B cell (primary cell): Measurements from ENCODE around the gene FARSB.
"Not testable (repeated sequence)": the region's sequence is repeated elsewhere in the genome, so short reads cannot be mapped to it uniquely, and the experiment has no call there.

Experiments used
- CTCF ChIP-seq: fragments of 200-600 bp; IDR thresholded peaks from one replicate; pipeline ENCODE4 v1.8.0; 2022; ENCODE audit warnings: antibody characterized with exemption, mild to moderate bottlenecking
- EZH2 ChIP-seq: IDR thresholded peaks from 2 replicates; pipeline ENCODE4 v1.6.1; 2012; ENCODE audit warnings: borderline replicate concordance, low read depth, mild to moderate bottlenecking, moderate library complexity, low read length; ENCODE audit not compliant: insufficient read depth, poor library complexity, severe bottlenecking

DNA sequence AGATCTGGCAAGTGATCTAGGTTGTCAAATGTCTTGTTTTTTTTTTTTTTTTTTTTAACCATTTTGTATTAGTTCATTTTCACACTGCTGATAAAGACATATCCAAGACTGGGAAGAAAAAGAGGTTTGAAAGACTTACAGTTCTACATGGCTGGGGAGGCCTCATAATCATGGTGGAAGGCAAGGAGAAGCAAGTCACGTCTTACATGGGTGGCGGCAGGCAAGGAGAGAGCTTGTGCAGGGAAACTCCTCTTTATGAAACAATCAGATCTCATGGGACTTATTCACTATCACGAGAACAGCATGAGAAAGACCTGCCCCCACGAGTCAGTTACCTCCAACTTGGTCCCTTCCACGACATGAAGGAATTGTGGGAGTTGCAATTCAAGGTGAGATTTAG, 37.5 kb upstream of the FARSB start:
- TF ChIP-seq EZH2, CTCF: not testable (repeated sequence)
